Activated CD4-positive, alpha-beta T cell treated with anti-CD3 and anti-CD28 coated beads, Interleukin-2, amount 10 ng/mL, durations not matched to agents 24 days and 14 days (primary cell): ENCODE measurements around the gene CCDC15. TPM values are rescaled to one million over a fixed set of nuclear protein-coding genes. Genes with fewer than 3 reads are reported as not detected.
"Not testable (repeated sequence)": the region's sequence is repeated elsewhere in the genome, so short reads cannot be mapped to it uniquely, and the experiment has no call there.

Experiments
- DNase-seq: peaks from one replicate; pipeline ENCODE4 v3.0.0; 2022
- H3K27ac Mint-ChIP-seq: one replicate; pipeline ENCODE4 v1.8.0; 2022; ENCODE audit warnings: mild to moderate bottlenecking, mixed read lengths
- H3K27me3 Mint-ChIP-seq: one replicate; pipeline ENCODE4 v1.8.0; 2022; ENCODE audit warnings: mixed read lengths
- H3K36me3 Mint-ChIP-seq: one replicate; pipeline ENCODE4 v1.8.0; 2022; ENCODE audit warnings: low read depth, mild to moderate bottlenecking, mixed read lengths
- H3K4me1 Mint-ChIP-seq: one replicate; pipeline ENCODE4 v1.8.0; 2021; ENCODE audit warnings: mixed read lengths
- H3K4me3 Mint-ChIP-seq: one replicate; pipeline ENCODE4 v1.8.0; 2022; ENCODE audit warnings: mild to moderate bottlenecking, moderate library complexity, mixed read lengths
- H3K9me3 Mint-ChIP-seq: one replicate; pipeline ENCODE4 v1.8.0; 2021; ENCODE audit warnings: mixed read lengths
- intact Hi-C: fragments of 100-400 bp; cut with micrococcal nuclease; formaldehyde crosslinking; loops from one replicate; pipeline ENCODE4 v1.15.1; 2023
- total RNA-seq: library from RNA; stranded (reverse); gene quantifications from 2 replicates; pipeline ENCODE4 v1.2.3, GENCODE V29; 2022

CCDC15 gene
- total RNA-seq, 1 donor from 2014 or later = 4.5 TPM

DNA sequence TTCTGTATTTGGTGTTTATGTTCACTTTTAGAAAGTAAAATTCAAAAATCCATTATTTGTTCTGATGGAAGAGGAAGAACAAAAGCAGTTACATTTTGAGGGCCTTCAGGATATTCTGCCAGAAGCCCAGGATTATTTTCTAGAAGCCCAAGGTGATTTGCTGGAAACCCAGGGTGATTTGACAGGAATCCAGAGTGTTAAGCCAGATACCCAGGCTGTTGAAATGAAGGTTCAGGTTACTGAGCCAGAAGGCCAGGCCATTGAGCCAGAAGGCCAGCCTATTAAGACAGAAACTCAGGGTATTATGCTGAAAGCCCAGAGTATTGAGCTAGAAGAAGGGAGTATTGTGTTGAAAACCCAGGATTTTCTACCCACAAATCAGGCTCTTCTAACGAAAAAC lies 33.1 kb downstream of the CCDC15 start:
- H3K4me1 Mint-ChIP-seq = no peaks in the 10 kb centered on the region
- peaks cover 4% of the 10 kb centered on the region for H3K9me3 Mint-ChIP-seq
- intact Hi-C loops = no loop called here
- H3K27me3 Mint-ChIP-seq = no peaks in the 10 kb centered on the region
- H3K36me3 Mint-ChIP-seq = peaks cover 31% of the 10 kb centered on the region
- H3K27ac Mint-ChIP-seq = no peak overlapping the region
- H3K4me3 Mint-ChIP-seq = no peak overlapping the region
- DNase-seq = no peak

DNA sequence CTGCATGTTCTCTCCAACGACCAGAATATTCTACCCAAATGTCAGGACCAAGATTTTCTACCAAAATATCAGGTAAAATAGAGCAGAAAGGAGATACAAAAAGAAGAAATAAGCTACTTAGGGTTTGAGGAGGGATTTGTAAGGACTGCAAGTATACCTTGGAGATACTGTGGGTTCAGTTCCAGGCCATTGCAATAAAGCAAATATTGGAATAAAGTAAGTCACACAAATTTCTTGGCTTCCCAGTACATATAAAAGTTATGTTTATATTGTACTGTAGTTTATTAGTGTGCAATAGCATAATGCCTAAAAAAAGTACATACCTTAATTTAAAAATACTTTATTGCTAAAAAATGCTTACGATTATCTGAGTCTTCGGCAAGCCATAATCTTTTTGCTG lies 34.1 kb downstream of the CCDC15 start:
- H3K27me3 Mint-ChIP-seq = no peaks in the 10 kb centered on the region
- H3K9me3 Mint-ChIP-seq = peaks cover 2% of the 10 kb centered on the region
- intact Hi-C loops = no loop called here
- no peak overlapping the region for H3K27ac Mint-ChIP-seq
- DNase-seq = no peak
- no peaks in the 10 kb centered on the region for H3K4me1 Mint-ChIP-seq
- H3K4me3 Mint-ChIP-seq = no peak overlapping the region
- peaks cover 22% of the 10 kb centered on the region for H3K36me3 Mint-ChIP-seq

DNA sequence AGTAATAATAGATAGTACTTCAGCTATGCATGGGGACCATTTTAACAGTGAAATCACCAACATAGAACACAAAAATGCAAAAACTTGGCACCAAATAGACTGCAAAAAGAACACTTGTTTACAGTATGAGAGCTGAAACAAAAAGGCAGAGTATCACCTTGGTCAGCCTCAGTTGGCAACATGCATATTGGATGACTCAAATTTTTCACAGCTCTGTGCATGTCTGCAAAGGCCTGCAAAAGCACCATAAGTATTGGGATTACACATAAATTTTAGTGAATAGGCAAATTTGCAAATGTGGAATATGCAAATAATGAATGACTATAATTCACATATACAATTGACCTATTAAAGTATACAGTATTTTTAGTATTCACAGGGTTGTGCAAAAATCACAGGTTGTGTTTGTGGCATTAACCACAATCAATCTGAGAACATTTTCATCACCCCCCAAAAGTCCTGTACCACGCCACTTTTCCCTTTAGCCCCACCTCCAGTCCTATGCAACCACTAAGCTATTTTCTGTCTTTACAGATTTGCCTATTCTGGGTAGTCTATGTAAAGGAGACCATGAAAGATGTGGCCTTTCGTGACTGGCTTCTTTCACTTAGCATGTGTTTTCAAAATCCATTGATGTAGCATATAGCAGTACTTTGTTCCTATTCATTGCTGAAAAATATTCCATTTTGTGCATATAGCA lies 47.2 kb downstream of the CCDC15 start:
- peaks cover 24% of the 10 kb centered on the region for H3K36me3 Mint-ChIP-seq
- H3K4me3 Mint-ChIP-seq = no peak overlapping the region
- intact Hi-C loops = no loop called here
- no peaks in the 10 kb centered on the region for H3K4me1 Mint-ChIP-seq
- DNase-seq = no peak
- no peak overlapping the region for H3K27ac Mint-ChIP-seq
- H3K27me3 Mint-ChIP-seq = no peaks in the 10 kb centered on the region
- peaks cover 12% of the 10 kb centered on the region for H3K9me3 Mint-ChIP-seq

GRCh38 chr11:125001849-125002248 lies 47.8 kb downstream of the CCDC15 start:
- Mint-ChIP-seq H3K4me1 (no peaks in the 10 kb centered on the region), H3K27ac (no peak overlapping the region), H3K36me3 (peaks cover 24% of the 10 kb centered on the region), H3K4me3 (no peak overlapping the region), H3K9me3 (peaks cover 12% of the 10 kb centered on the region), H3K27me3 (no peaks in the 10 kb centered on the region)
- intact Hi-C loops = no loop called here
- DNase-seq = no peak

- Mint-ChIP-seq H3K27me3 (no peaks in the 10 kb centered on the region), H3K4me3 (no peak overlapping the region)
- intact Hi-C loops = no loop called here
Measured at GRCh38 chr11:125005491-125005890, 51.5 kb downstream of the CCDC15 start.

DNA sequence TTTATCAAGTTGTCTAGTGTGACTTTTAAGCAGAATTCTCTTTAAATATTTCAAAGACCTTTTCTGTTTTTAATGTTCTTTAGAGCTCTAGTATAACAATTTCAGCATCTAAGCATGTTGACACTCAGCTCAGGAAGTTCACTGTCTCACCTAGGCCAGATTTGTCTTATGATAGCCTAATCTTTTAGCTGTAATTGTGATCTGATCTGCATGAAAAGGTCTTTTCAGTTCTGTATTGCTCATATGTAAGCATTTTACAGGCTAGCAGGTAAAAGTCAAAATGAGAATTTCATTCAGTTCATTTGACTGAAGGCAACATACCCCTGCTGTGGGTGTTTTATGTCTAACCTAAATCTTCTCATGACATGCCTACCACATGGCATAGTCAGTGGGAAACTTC lies 62.4 kb downstream of the CCDC15 start:
- H3K4me3 Mint-ChIP-seq = no peak overlapping the region
- H3K36me3 Mint-ChIP-seq = no peaks in the 10 kb centered on the region
- no peaks in the 10 kb centered on the region for H3K9me3 Mint-ChIP-seq
- no peaks in the 10 kb centered on the region for H3K27me3 Mint-ChIP-seq
- no peak overlapping the region for H3K27ac Mint-ChIP-seq
- DNase-seq = no peak
- intact Hi-C loops = no loop called here
- H3K4me1 Mint-ChIP-seq = no peaks in the 10 kb centered on the region

More at GRCh38 chr11:125005491-125005890, 51.5 kb downstream of the CCDC15 start:
- peaks cover 32% of the 10 kb centered on the region for H3K36me3 Mint-ChIP-seq
- H3K4me1 Mint-ChIP-seq = no peaks in the 10 kb centered on the region
- H3K9me3 Mint-ChIP-seq = peaks cover 12% of the 10 kb centered on the region
- no peak overlapping the region for H3K27ac Mint-ChIP-seq
- no peak for DNase-seq

DNA sequence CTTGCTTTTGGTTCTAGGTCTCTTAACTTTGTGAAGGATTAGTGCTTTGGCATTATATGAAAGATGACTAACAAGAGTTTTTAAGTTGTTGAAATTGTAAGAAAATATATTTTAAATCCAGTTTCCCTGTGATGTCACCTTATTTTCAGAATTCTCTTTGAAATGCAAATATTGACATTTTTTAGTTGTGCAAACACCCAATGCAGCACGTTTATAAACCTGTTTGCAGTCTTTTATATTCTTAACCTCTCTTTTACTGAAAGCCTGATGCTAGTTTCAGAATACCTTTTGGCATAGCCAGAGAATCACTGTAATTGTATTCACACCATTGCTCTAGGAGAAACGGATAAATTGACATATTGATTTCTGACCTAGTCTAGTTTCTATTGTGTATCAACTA lies 66.3 kb downstream of the CCDC15 start:
- Mint-ChIP-seq H3K4me3 (no peak overlapping the region), H3K4me1 (no peaks in the 10 kb centered on the region), H3K27me3 (no peaks in the 10 kb centered on the region), H3K36me3 (no peaks in the 10 kb centered on the region), H3K27ac (no peak overlapping the region), H3K9me3 (no peaks in the 10 kb centered on the region)
- intact Hi-C loops = no loop called here
- no peak for DNase-seq

- Mint-ChIP-seq H3K27me3 (no peaks in the 10 kb centered on the region), H3K9me3 (no peaks in the 10 kb centered on the region), H3K4me3 (no peak overlapping the region), H3K36me3 (no peaks in the 10 kb centered on the region), H3K4me1 (no peaks in the 10 kb centered on the region), H3K27ac (no peak overlapping the region)
- no peak for DNase-seq
- intact Hi-C loops = no loop called here
Measured at GRCh38 chr11:125022551-125022950, 68.5 kb downstream of the CCDC15 start.

DNA sequence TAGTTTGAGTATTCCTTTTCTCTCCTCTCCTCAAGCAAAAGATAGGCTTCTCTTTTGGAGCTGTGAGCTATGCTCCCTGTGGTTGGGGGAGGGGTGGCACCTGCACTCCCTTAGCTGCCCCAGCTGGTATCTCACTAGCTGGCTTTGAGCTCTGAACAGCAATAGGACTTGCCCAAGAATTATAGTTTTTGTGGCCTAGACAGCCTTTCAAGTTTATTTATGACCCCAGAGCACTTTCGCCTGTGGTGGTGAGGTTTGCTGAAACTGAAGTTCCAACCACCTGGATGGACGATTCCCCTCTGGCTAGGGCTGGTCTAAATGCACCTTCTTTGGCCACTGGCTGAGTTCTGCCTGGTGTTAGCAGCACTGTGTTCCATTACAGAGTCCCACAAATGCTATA lies 72.0 kb downstream of the CCDC15 start:
- no peak overlapping the region for H3K4me3 Mint-ChIP-seq
- intact Hi-C loops = no loop called here

GRCh38 chr11:125029431-125029830 lies 75.4 kb downstream of the CCDC15 start:
- Mint-ChIP-seq H3K9me3 (peaks cover 24% of the 10 kb centered on the region), H3K36me3 (peaks cover 13% of the 10 kb centered on the region)
- intact Hi-C loops, H3K27me3 Mint-ChIP-seq, H3K4me1 Mint-ChIP-seq, H3K4me3 Mint-ChIP-seq, H3K27ac Mint-ChIP-seq, DNase-seq: not testable (repeated sequence)

More for the DNA sequence above, 72.0 kb downstream of the CCDC15 start:
- DNase-seq = no peak
- no peaks in the 10 kb centered on the region for H3K4me1 Mint-ChIP-seq
- H3K27ac Mint-ChIP-seq = no peak overlapping the region
- no peaks in the 10 kb centered on the region for H3K27me3 Mint-ChIP-seq
- peaks cover 12% of the 10 kb centered on the region for H3K9me3 Mint-ChIP-seq
- H3K36me3 Mint-ChIP-seq = peaks cover 7% of the 10 kb centered on the region

GRCh38 chr11:125036933-125037332 lies 82.9 kb downstream of the CCDC15 start:
- Mint-ChIP-seq H3K27ac (no peak overlapping the region), H3K4me3 (no peak overlapping the region), H3K9me3 (peaks cover 19% of the 10 kb centered on the region), H3K4me1 (no peaks in the 10 kb centered on the region), H3K27me3 (no peaks in the 10 kb centered on the region), H3K36me3 (peaks cover 16% of the 10 kb centered on the region)
- intact Hi-C loops = no loop called here
- DNase-seq = no peak

DNA sequence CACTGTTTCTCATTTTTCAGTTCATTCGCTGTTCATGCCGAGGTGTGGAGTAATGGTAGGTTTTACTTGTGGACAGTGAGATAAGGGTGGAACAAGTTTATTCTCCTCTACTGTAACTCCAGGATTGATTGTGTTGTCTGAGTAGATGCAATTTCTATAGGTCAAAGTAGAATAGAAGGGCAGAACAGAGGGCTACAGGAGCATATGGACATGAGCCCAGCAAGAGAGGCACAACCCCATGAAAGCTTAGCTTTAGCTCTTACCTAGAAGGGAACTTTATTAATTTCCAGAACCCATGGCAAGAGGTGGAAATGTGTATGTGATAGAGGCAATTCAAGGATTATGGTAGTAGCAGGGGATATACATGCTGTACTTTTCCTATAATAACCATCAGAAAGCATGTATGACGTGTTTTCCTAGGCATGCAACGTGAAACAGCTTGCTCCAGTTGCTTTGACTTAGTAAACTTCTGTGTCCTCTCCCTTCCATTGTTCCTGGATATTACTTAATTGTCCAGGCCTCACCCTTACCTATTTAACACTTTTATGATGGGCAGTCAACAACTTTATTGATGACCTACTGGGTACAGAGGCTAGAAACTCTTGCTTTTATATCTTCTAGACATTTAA lies 95.3 kb downstream of the CCDC15 start:
- Mint-ChIP-seq H3K4me1 (no peaks in the 10 kb centered on the region), H3K4me3 (no peak overlapping the region), H3K27me3 (no peaks in the 10 kb centered on the region), H3K36me3 (no peaks in the 10 kb centered on the region), H3K27ac (no peak overlapping the region), H3K9me3 (peaks cover 5% of the 10 kb centered on the region)
- intact Hi-C loops = no loop called here
- no peak for DNase-seq

DNA sequence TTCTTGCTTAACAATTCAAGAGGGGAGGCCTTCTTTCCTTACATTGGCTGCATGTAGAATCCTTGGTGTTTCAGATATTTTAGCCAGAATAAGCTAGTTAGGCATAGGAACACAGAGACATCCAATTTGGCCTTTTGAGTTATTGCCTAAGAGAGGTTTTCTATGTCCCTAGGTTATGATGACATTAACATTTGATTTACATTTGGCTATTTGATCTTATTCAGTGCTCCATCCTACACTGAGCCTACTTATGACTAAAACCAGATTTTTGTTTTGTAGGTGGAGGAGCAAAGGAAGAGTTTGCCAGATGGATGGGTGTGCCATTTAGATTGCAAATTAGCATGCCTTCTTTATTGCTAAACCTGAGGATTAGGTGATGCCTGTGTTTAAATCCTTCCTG lies 98.0 kb downstream of the CCDC15 start:
- intact Hi-C loops = no loop called here
- Mint-ChIP-seq H3K4me3 (no peak overlapping the region), H3K9me3 (no peaks in the 10 kb centered on the region), H3K36me3 (no peaks in the 10 kb centered on the region), H3K27ac (no peak overlapping the region), H3K27me3 (peaks cover under 1% of the 10 kb centered on the region), H3K4me1 (no peaks in the 10 kb centered on the region)
- no peak for DNase-seq

- intact Hi-C loops = no loop called here
- H3K4me1 Mint-ChIP-seq = no peaks in the 10 kb centered on the region
- H3K27me3 Mint-ChIP-seq = peaks cover 2% of the 10 kb centered on the region
- no peak overlapping the region for H3K27ac Mint-ChIP-seq
- H3K36me3 Mint-ChIP-seq = no peaks in the 10 kb centered on the region
- H3K9me3 Mint-ChIP-seq = no peaks in the 10 kb centered on the region
- no peak overlapping the region for H3K4me3 Mint-ChIP-seq
- DNase-seq = no peak
Measured at GRCh38 chr11:125053167-125053566, 99.2 kb downstream of the CCDC15 start.
